Type B pancreatic cell (in vitro differentiated cells): ENCODE data around the gene FBXW5. TPM values are rescaled to one million over a fixed set of nuclear protein-coding genes. Genes with fewer than 3 reads are reported as not detected.
A peak's percentile ranks its signal among the peaks of the same experiment; 100 is the strongest.

Experiments used
- DNase-seq: peaks from one replicate; pipeline ENCODE4 v3.0.0; 2021; ENCODE audit warnings: mixed read lengths; ENCODE audit not compliant: unreplicated experiment; ENCODE audit errors: extremely low spot score
- H3K27ac Mint-ChIP-seq: 2 replicates; pipeline ENCODE4 v1.8.0; 2021; ENCODE audit warnings: mild to moderate bottlenecking, mixed read lengths
- H3K27me3 Mint-ChIP-seq: 2 replicates; pipeline ENCODE4 v1.8.0; 2021; ENCODE audit warnings: mixed read lengths
- H3K36me3 Mint-ChIP-seq: 2 replicates; pipeline ENCODE4 v1.8.0; 2021; ENCODE audit warnings: mixed read lengths
- H3K4me1 Mint-ChIP-seq: one replicate; pipeline ENCODE4 v1.8.0; 2021; ENCODE audit warnings: mixed read lengths; ENCODE audit not compliant: unreplicated experiment
- H3K4me3 Mint-ChIP-seq: 2 replicates; pipeline ENCODE4 v1.8.0; 2021; ENCODE audit warnings: mild to moderate bottlenecking, mixed read lengths
- H3K9me3 Mint-ChIP-seq: 2 replicates; pipeline ENCODE4 v1.8.0; 2021; ENCODE audit warnings: mixed read lengths
- total RNA-seq: library from RNA; stranded (reverse); gene quantifications from 2 replicates; pipeline ENCODE4 v1.2.1, GENCODE V29; 2021; ENCODE audit warnings: low replicate concordance
- TF ChIP-seq, protein P1 (sequence below): fragments of 200-600 bp; sonication (generic); conservative IDR thresholded peaks from 2 replicates; pipeline ENCODE4 v1.5.0; 2021; ENCODE audit warnings: antibody characterized with exemption, mild to moderate bottlenecking

The FBXW5 gene
- total RNA-seq, 1 donor from 2014 or later, result 82.8 TPM

GRCh38 chr9:136937186-136938001, 7.1 kb downstream of the FBXW5 start:
- Mint-ChIP-seq H3K4me3 (no peak overlapping the region), H3K9me3 (no peaks in the 10 kb centered on the region), H3K27me3 (no peaks in the 10 kb centered on the region), H3K36me3 (peaks cover 20% of the 10 kb centered on the region), H3K27ac (no peak overlapping the region), H3K4me1 (no peaks in the 10 kb centered on the region)
- DNase-seq, result no peak
- TF ChIP-seq, protein P1, sequence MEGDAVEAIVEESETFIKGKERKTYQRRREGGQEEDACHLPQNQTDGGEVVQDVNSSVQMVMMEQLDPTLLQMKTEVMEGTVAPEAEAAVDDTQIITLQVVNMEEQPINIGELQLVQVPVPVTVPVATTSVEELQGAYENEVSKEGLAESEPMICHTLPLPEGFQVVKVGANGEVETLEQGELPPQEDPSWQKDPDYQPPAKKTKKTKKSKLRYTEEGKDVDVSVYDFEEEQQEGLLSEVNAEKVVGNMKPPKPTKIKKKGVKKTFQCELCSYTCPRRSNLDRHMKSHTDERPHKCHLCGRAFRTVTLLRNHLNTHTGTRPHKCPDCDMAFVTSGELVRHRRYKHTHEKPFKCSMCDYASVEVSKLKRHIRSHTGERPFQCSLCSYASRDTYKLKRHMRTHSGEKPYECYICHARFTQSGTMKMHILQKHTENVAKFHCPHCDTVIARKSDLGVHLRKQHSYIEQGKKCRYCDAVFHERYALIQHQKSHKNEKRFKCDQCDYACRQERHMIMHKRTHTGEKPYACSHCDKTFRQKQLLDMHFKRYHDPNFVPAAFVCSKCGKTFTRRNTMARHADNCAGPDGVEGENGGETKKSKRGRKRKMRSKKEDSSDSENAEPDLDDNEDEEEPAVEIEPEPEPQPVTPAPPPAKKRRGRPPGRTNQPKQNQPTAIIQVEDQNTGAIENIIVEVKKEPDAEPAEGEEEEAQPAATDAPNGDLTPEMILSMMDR, result no peak

DNA sequence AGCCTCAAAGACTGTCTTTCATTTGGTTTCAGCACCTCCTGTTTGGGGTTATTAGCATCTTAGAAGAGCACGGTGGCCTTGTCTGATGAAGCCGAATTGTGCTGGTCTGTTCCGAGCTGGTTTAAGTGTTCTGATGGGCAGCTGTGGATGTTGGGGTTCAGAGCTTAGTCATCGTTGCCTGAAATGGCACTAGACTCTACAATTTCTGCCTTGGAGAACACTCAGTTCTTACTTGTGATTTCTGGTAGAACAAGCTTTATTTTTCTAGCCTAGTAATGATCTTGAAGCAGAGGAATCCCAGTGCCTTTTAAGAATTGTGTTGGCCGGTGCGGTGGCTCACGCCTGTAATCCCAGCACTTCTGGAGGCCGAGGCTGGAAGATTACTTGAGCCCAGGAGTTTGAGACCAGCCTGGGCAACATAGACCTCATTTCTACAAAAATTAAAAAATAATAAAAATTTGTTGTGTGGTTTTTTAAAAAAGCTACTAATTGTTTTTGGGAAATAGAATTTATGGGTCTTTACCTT, 7.8 kb downstream of the FBXW5 start:
- H3K9me3 Mint-ChIP-seq, result peaks cover 5% of the 10 kb centered on the region
- H3K36me3 Mint-ChIP-seq, result peaks cover 25% of the 10 kb centered on the region
- no peaks in the 10 kb centered on the region for H3K27me3 Mint-ChIP-seq
- no peak overlapping the region for H3K27ac Mint-ChIP-seq
- H3K4me3 Mint-ChIP-seq, result no peak overlapping the region
- DNase-seq, result no peak
- TF ChIP-seq, protein P1, result no peak
- no peaks in the 10 kb centered on the region for H3K4me1 Mint-ChIP-seq

DNA sequence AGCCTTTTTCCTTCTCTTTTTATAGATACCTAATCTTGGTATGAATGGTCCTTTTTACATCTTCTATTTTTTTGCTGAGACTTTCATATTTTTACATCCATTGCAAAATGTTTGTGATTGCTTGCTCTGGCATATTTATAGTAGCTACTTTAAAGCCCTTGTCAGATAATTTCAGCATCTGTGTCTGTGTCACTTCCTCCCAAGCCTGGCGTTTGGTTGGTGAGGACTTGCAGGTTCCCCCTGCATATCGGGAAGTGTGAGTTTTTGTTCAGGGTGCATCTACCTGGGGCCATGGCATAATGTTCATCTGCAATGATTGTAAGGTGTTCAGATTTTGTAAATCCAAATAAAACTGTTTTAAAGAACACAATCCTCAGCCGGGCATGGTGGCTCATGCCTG, 8.9 kb downstream of the FBXW5 start:
- H3K27me3 Mint-ChIP-seq, result no peaks in the 10 kb centered on the region
- TF ChIP-seq, protein P1, result no peak
- DNase-seq, result no peak

DNA sequence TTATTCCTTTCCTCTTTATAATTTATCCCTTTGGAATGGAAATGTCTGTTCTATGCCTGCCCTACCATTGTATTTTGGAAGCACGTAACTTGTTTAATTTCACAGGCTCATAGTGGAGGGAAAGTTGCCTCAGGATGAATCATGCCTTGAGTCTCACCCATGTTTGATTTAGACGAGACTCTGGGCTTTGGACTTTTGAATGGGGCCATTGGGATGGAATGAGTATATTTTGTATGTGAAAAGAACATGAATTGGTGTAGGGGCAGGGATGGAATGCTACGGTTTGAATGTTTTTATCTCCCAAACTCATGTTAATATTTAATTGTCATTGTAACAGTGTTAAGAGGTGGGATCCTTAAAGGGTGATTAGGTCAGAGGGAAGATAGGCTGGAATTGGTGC, 10.3 kb downstream of the FBXW5 start:
- H3K9me3 Mint-ChIP-seq, result peaks cover 7% of the 10 kb centered on the region
- H3K4me3 Mint-ChIP-seq, result no peak overlapping the region
- no peaks in the 10 kb centered on the region for H3K27me3 Mint-ChIP-seq
- no peak for DNase-seq
- TF ChIP-seq, protein P1, result no peak
- H3K27ac Mint-ChIP-seq, result no peak overlapping the region
- H3K36me3 Mint-ChIP-seq, result peaks cover 24% of the 10 kb centered on the region
- H3K4me1 Mint-ChIP-seq, result no peaks in the 10 kb centered on the region

More for the DNA sequence above, 8.9 kb downstream of the FBXW5 start:
- no peaks in the 10 kb centered on the region for H3K4me1 Mint-ChIP-seq
- H3K9me3 Mint-ChIP-seq, result peaks cover 7% of the 10 kb centered on the region
- peaks cover 26% of the 10 kb centered on the region for H3K36me3 Mint-ChIP-seq
- no peak overlapping the region for H3K4me3 Mint-ChIP-seq
- H3K27ac Mint-ChIP-seq, result no peak overlapping the region

- Mint-ChIP-seq H3K4me1 (peaks cover 9% of the 10 kb centered on the region), H3K27ac (peak overlapping the region; percentile 90), H3K36me3 (peaks cover 18% of the 10 kb centered on the region), H3K4me3 (no peak overlapping the region), H3K9me3 (peaks cover 7% of the 10 kb centered on the region), H3K27me3 (no peaks in the 10 kb centered on the region)
- DNase-seq, result no peak
- TF ChIP-seq, protein P1, result no peak
Measured at GRCh38 chr9:136931611-136932130, 12.9 kb downstream of the FBXW5 start.
